IgD-negative memory B cell (primary cell): ENCODE results near the gene FRRS1. TPM values are rescaled to one million over a fixed set of nuclear protein-coding genes. Genes with fewer than 3 reads are reported as not detected.

Experiments used
- H3K27ac Mint-ChIP-seq, 3 donors: one replicate each; pipeline ENCODE4 v1.8.0; 2020 to 2022; ENCODE audit warnings: mild to moderate bottlenecking in 3 of 3, mixed read lengths in 3 of 3, moderate library complexity in 1 of 3
- H3K27me3 Mint-ChIP-seq: one replicate; pipeline ENCODE4 v1.8.0; 2021; ENCODE audit warnings: mixed read lengths
- H3K36me3 Mint-ChIP-seq: one replicate; pipeline ENCODE4 v1.8.0; 2020; ENCODE audit warnings: mild to moderate bottlenecking, mixed read lengths
- H3K4me1 Mint-ChIP-seq, 3 donors: one replicate each; pipeline ENCODE4 v1.8.0; 2020 to 2022; ENCODE audit warnings: mixed read lengths in 3 of 3, mild to moderate bottlenecking in 1 of 3
- H3K4me3 Mint-ChIP-seq, 4 donors: one replicate each; pipeline ENCODE4 v1.8.0; 2020 to 2022; ENCODE audit warnings: mild to moderate bottlenecking in 4 of 4, mixed read lengths in 4 of 4, moderate library complexity in 3 of 4
- H3K9me3 Mint-ChIP-seq, 3 donors: one replicate each; pipeline ENCODE4 v1.8.0; 2020 to 2021; ENCODE audit warnings: mixed read lengths in 3 of 3, mild to moderate bottlenecking in 1 of 3
- polyA plus RNA-seq: library from polyadenylated mRNA; unstranded; fragments of 300-500 nt; fragmentation: Illumina TruSeq; gene quantifications from one replicate; pipeline ENCODE4 v1.2.3, GENCODE V29; 2021

FRRS1 gene
- polyA plus RNA-seq, 1 donor from 2014 or later: 0.33 TPM

- peaks cover 0 to 4% (median 0%) of the 10 kb centered on the region in 3 donors for H3K9me3 Mint-ChIP-seq
- no peak overlapping the region for H3K4me3 Mint-ChIP-seq
- no peak overlapping the region for H3K27ac Mint-ChIP-seq
- no peaks in the 10 kb centered on the region for H3K27me3 Mint-ChIP-seq
- H3K4me1 Mint-ChIP-seq: peaks cover 8 to 25% (median 23%) of the 10 kb centered on the region in 3 donors
- H3K36me3 Mint-ChIP-seq: peaks cover 3% of the 10 kb centered on the region
Measured at GRCh38 chr1:99756598-99756997, 9.8 kb downstream of the FRRS1 start.

- no peak overlapping the region for H3K4me3 Mint-ChIP-seq
Measured at GRCh38 chr1:99755664-99756063, 10.8 kb downstream of the FRRS1 start.

GRCh38 chr1:99754697-99755096 lies 11.7 kb downstream of the FRRS1 start:
- Mint-ChIP-seq H3K4me3 (no peak overlapping the region), H3K9me3 (peaks cover 0 to 4% (median 0%) of the 10 kb centered on the region in 3 donors)

More at GRCh38 chr1:99755664-99756063, 10.8 kb downstream of the FRRS1 start:
- peaks cover 8 to 25% (median 23%) of the 10 kb centered on the region in 3 donors for H3K4me1 Mint-ChIP-seq
- H3K27me3 Mint-ChIP-seq: no peaks in the 10 kb centered on the region
- peaks cover 0 to 4% (median 0%) of the 10 kb centered on the region in 3 donors for H3K9me3 Mint-ChIP-seq
- H3K27ac Mint-ChIP-seq: no peak overlapping the region
- peaks cover 3% of the 10 kb centered on the region for H3K36me3 Mint-ChIP-seq

GRCh38 chr1:99754055-99754626 lies 12.3 kb downstream of the FRRS1 start:
- peaks cover 7% of the 10 kb centered on the region for H3K36me3 Mint-ChIP-seq
- H3K9me3 Mint-ChIP-seq: no peaks in the 10 kb centered on the region
- no peak overlapping the region for H3K4me3 Mint-ChIP-seq
- no peaks in the 10 kb centered on the region for H3K27me3 Mint-ChIP-seq
- H3K27ac Mint-ChIP-seq: no peak overlapping the region
- H3K4me1 Mint-ChIP-seq: peaks cover 8 to 23% (median 23%) of the 10 kb centered on the region in 3 donors

More at GRCh38 chr1:99754697-99755096, 11.7 kb downstream of the FRRS1 start:
- Mint-ChIP-seq H3K36me3 (peaks cover 4% of the 10 kb centered on the region), H3K27ac (no peak overlapping the region), H3K4me1 (peaks cover 8 to 25% (median 25%) of the 10 kb centered on the region in 3 donors), H3K27me3 (no peaks in the 10 kb centered on the region)

GRCh38 chr1:99751877-99752504 lies 14.4 kb downstream of the FRRS1 start:
- Mint-ChIP-seq H3K27ac (no peak overlapping the region), H3K4me3 (no peak overlapping the region), H3K27me3 (no peaks in the 10 kb centered on the region), H3K36me3 (peaks cover 7% of the 10 kb centered on the region), H3K9me3 (no peaks in the 10 kb centered on the region), H3K4me1 (peaks cover 2 to 11% (median 9%) of the 10 kb centered on the region in 3 donors)

GRCh38 chr1:99749504-99750347 lies 16.7 kb downstream of the FRRS1 start:
- H3K27me3 Mint-ChIP-seq: no peaks in the 10 kb centered on the region
- H3K9me3 Mint-ChIP-seq: no peaks in the 10 kb centered on the region
- no peak overlapping the region for H3K27ac Mint-ChIP-seq
- H3K36me3 Mint-ChIP-seq: peaks cover 17% of the 10 kb centered on the region
- H3K4me3 Mint-ChIP-seq: no peak overlapping the region
- peaks cover 0 to 6% (median 4%) of the 10 kb centered on the region in 3 donors for H3K4me1 Mint-ChIP-seq

- H3K27ac Mint-ChIP-seq: no peak overlapping the region
Measured at GRCh38 chr1:99748419-99748818, 18.0 kb downstream of the FRRS1 start.

GRCh38 chr1:99745684-99746083 lies 20.8 kb downstream of the FRRS1 start:
- no peaks in the 10 kb centered on the region for H3K9me3 Mint-ChIP-seq
- H3K36me3 Mint-ChIP-seq: peaks cover 14% of the 10 kb centered on the region
- H3K4me3 Mint-ChIP-seq: no peak overlapping the region
- no peaks in the 10 kb centered on the region for H3K27me3 Mint-ChIP-seq
- H3K4me1 Mint-ChIP-seq: peaks cover 0 to 2% (median 0%) of the 10 kb centered on the region in 3 donors
- no peak overlapping the region for H3K27ac Mint-ChIP-seq

More at GRCh38 chr1:99748419-99748818, 18.0 kb downstream of the FRRS1 start:
- no peak overlapping the region for H3K4me3 Mint-ChIP-seq
- no peaks in the 10 kb centered on the region for H3K27me3 Mint-ChIP-seq
- peaks cover 17% of the 10 kb centered on the region for H3K36me3 Mint-ChIP-seq
- no peaks in the 10 kb centered on the region for H3K9me3 Mint-ChIP-seq
- peaks cover 0 to 6% (median 4%) of the 10 kb centered on the region in 3 donors for H3K4me1 Mint-ChIP-seq

GRCh38 chr1:99745061-99745460 lies 21.4 kb downstream of the FRRS1 start:
- H3K27ac Mint-ChIP-seq: no peak overlapping the region
- no peaks in the 10 kb centered on the region for H3K9me3 Mint-ChIP-seq
- no peaks in the 10 kb centered on the region for H3K4me1 Mint-ChIP-seq
- H3K4me3 Mint-ChIP-seq: no peak overlapping the region
- H3K27me3 Mint-ChIP-seq: no peaks in the 10 kb centered on the region
- H3K36me3 Mint-ChIP-seq: peaks cover 14% of the 10 kb centered on the region

GRCh38 chr1:99740141-99740540 lies 26.3 kb downstream of the FRRS1 start:
- Mint-ChIP-seq H3K4me1 (no peaks in the 10 kb centered on the region), H3K27me3 (no peaks in the 10 kb centered on the region), H3K4me3 (no peak overlapping the region), H3K9me3 (no peaks in the 10 kb centered on the region), H3K27ac (no peak overlapping the region), H3K36me3 (no peaks in the 10 kb centered on the region)

- Mint-ChIP-seq H3K27me3 (no peaks in the 10 kb centered on the region), H3K27ac (no peak overlapping the region), H3K4me1 (no peaks in the 10 kb centered on the region), H3K36me3 (no peaks in the 10 kb centered on the region), H3K9me3 (no peaks in the 10 kb centered on the region), H3K4me3 (no peak overlapping the region)
Measured at GRCh38 chr1:99738858-99739465, 27.5 kb downstream of the FRRS1 start.

GRCh38 chr1:99737016-99737415 lies 29.4 kb downstream of the FRRS1 start:
- Mint-ChIP-seq H3K36me3 (no peaks in the 10 kb centered on the region), H3K4me1 (no peaks in the 10 kb centered on the region), H3K27ac (no peak overlapping the region), H3K9me3 (no peaks in the 10 kb centered on the region), H3K27me3 (no peaks in the 10 kb centered on the region), H3K4me3 (no peak overlapping the region)

- H3K36me3 Mint-ChIP-seq: no peaks in the 10 kb centered on the region
- H3K27ac Mint-ChIP-seq: no peak overlapping the region
- no peaks in the 10 kb centered on the region for H3K27me3 Mint-ChIP-seq
- no peak overlapping the region for H3K4me3 Mint-ChIP-seq
- no peaks in the 10 kb centered on the region for H3K4me1 Mint-ChIP-seq
- no peaks in the 10 kb centered on the region for H3K9me3 Mint-ChIP-seq
Measured at GRCh38 chr1:99735852-99736251, 30.6 kb downstream of the FRRS1 start.

- peaks cover 7% of the 10 kb centered on the region for H3K36me3 Mint-ChIP-seq
- no peaks in the 10 kb centered on the region for H3K27me3 Mint-ChIP-seq
- H3K4me1 Mint-ChIP-seq: no peaks in the 10 kb centered on the region
- no peak overlapping the region for H3K4me3 Mint-ChIP-seq
- no peak overlapping the region for H3K27ac Mint-ChIP-seq
- no peaks in the 10 kb centered on the region for H3K9me3 Mint-ChIP-seq
Measured at GRCh38 chr1:99731384-99731783, 35.1 kb downstream of the FRRS1 start.
